Right renal pelvis (tissue), 4 donors: ENCODE measurements around the gene PARD3. TPM values are rescaled to one million over a fixed set of nuclear protein-coding genes. Genes with fewer than 3 reads are reported as not detected.

Experiments used
- DNase-seq, 4 donors: peaks; one replicate each; pipeline ENCODE4 v3.0.0-alpha.2; 2013; ENCODE audit warnings: low read depth in 4 of 4, low spot score in 3 of 4, missing footprints in 1 of 4
- polyA plus RNA-seq, 4 donors: library from polyadenylated mRNA; unstranded; fragments of 120-200 nt; gene quantifications; one replicate each; pipeline ENCODE4 v1.2.1, GENCODE V29; 2013; ENCODE audit not compliant: insufficient read length in 4 of 4

PARD3 gene
- polyA plus RNA-seq, 4 donors, result 62.1 to 76.2 (median 71.3) TPM

DNA sequence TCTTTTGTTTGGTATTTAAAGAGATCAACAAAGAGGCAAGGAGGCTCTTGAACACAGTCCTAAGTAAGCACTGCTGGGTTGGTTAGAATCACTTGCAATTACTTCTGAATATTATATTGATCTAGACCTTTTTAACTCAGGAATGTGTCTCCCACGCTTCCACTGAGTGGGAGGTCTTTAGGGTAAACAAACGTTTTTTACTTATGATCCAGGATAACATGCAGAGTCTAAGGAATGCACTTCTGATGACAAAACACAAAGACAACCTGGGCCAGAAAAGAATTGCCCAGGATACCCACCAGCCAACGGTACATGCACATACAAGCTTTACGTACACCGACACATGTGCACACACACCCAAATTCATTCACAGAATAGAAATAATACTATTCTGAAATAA, 626.9 kb downstream of the PARD3 start:
- no peak for DNase-seq

DNA sequence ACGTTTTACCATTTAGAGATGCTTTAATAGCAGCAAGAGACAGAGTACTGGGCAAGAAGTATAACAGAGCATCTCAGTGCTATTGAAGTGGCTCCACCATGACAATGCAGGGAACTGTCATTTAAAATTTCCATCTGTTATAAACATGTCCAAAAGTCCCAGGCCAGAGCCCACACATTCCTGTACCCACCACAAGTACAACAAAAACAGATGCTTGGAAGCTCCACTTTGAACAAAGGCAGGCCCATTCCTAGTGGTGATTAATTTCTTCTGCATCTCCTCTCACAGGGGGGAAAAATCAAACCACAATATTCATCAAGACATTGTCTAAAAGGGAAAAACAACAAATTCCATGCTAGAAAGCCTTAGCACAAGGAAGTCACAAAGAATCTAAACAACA, 627.9 kb downstream of the PARD3 start:
- DNase-seq, result no peak

DNA sequence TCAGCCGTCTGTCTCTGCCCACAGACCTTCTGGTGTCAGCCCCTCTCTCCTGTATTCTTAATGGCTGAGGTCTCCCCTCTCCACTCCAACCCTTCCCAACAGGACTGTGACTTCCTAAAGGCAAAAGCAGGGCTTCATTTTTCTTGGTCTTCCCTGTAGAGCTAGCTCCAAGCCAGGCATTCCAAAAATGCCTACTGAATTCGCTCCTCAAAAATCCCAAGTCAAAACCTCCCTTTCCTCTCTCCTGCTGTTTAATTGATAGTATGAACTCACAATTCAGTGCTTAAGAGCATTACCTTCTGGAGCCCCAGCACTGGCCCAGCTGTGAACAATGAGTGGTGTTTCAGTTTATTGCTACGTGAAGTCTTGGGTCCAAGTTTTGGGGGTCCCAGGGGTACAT, 628.4 kb downstream of the PARD3 start:
- DNase-seq, result no peak

DNA sequence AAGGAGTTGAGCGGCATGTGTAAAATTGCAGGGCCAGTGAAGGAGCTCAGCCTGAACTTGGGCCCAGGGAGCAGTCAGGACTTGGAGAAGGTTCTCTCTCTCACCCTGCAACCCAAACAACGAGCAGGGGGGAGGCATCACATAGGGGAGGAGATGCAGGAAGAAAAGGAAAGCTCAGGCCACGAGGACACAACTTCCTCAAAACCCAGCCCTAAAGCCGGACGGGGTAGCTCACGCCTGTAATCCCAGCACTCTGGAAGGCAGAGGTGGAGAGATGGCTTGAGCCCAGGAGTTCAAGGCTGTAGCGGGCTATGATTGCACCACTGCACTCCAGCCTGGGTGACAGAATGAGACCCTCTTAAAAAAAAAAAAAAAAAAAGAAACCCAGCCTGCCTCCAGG, 629.1 kb downstream of the PARD3 start:
- no peak for DNase-seq

DNA sequence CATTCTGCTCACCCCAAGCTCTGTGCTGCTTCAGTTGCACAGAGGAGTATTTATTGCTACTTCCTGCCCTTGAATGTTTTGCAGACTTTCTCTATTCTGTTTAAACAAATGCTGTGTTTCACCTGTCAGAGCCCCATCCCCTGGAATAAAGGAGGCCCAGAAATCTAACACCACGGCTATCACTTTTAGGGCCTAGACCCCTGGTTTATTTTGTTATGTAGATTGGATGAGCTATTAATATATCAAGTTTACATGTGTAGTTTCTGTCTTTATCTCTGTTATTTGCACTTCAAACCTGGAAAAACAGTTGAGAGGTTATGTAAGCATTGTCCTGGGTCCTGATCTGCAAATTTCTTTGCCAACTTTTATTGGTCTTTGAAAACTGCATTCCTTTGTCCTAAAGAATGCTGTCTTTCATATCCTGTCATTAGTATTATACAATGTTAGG, 630.1 kb downstream of the PARD3 start:
- DNase-seq, result no peak

DNA sequence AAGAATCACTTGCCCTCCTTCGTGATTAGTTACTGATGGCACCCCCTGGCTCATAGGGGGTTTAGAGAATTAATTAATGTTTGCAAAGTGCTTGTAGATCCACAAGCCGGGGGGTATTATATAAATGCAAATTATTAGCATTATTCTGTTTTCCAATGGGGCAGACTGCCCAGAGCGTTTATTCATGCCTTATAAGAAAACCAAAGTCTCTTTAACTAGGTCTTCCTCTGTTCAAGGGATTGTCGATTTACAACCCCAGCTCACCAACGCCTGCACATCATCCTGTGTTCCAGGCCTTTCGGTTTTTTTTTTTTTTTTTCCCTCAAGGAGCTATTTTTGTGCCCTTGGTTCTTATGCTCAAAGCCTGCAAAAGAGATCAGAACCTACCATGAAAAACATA, 630.7 kb downstream of the PARD3 start:
- DNase-seq, result no peak

DNA sequence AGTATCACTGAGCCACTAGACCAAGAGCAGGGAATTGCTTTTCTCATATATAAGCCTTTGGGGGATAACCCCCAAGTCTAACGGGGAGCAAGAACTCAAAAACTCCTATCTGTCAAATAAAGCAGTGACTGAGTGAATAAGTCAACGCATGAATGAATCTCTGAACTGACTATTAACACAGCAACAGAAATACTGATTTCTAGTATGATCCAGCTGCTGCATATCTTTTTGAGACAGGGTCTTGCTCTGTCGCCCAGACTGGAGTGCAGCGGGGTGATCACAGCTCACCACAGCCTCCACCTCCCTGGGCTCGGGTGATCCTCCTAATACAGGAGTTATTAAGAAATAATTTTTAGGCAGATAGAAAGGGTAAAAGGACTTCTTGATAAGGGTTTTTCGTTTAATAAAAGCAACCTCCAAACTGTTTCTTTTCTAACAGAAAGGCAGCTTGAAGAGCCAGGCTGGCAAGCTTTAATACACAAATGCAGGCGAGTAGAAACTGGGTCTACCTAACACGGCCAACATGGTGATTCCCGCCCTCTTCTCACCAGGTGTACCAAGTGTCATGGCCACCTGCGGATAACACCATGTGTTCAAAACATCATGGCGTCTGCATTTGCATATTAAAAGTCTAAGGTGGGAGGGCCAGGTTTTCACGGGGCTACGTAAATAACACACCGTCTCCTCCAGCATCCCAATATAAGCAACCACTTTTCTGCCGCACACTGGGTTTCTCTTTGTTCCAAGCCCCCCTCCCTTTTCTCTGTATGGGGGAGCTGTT, 631.9 kb downstream of the PARD3 start:
- no peak for DNase-seq

DNA sequence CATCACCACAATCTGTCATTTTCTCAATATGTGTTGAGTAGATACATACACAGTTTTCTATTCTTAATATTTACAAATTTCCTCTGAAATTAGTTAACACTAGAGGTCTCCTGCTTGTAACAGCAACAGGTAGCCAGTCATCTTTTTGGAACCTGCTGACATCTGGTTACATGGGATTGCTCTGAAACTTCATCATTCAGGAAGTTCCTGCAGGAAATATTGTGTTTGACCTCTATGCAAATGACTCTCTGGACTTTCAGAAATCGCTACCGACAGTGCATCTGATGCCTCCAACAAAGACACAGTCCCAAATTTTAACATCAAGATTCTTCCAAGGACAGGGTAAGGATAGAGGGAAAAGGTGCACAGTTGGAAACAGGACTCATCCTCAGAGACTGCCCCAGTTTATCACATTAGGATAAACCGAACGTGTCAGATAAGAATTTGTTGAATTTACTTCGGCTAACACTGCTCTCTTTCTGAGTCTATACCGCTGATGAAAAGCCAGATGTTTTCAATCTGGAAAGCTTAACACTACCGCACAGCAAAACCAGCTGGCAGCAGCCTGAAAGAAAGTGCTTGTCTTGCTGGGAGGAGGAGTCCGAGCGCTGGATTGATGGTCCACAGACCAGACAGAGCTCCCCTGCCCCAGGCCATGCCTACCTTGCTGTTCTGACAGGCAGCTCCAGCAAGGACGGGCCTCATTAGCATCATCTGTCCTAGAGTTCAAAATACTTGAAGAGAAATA, 633.4 kb downstream of the PARD3 start:
- peak in 3 of 4 donors; percentile 57 to 67 (median 61) for DNase-seq

DNA sequence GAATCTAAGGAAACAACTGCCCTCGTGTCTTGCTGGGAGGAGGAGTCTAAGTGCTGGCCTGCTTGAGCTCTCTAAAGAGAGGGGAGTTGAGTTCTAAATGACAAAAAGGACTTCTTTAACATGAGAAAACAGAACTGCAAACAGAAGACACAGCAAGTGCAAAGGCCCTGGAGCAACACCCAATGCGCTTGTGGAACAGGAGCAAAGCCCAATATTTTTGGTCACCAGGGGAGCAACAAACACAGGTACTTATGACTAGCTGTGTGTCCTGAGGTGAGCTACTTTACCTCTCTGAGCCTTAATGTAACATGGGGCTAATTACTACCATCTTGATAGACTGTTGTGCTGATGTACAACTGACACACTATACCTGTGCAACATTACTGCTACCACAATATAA, 634.3 kb downstream of the PARD3 start:
- no peak for DNase-seq

DNA sequence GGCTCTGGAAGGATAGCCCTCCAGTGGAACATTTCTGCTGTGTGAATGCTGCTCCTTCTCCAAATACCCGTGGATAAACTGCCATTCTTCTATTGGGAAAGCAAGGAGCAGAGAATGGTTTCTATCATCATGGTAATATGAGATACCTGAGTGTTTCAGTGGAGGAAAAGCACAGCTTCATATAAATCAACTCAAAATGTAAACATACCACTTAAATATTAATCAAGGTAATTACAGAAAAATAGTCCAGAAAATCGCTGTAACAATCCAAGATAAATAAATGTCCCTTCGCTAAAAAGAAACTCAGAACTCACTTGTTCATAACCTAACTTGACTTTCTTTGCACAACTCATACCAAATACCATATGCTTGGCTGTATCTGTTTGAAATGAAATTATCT, 635.8 kb downstream of the PARD3 start:
- DNase-seq, result no peak

DNA sequence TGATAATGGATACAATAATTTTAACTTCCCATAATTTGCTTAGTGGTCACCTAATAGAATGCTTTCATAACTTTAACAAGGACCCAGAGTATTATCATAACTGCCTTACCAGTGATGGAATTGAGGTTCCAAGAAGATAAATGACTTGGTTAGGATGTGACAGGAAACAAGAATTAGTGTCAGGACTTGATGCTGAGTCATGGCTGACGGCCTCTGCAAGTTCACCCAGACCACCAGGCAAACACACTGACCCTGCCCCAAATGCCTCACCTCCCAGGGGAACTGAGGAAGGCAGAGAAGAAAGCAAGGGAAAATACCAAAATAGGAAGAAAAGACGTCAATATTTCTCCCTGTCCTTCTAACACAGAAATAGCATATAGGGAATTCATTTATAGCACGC, 636.3 kb downstream of the PARD3 start:
- DNase-seq, result no peak

DNA sequence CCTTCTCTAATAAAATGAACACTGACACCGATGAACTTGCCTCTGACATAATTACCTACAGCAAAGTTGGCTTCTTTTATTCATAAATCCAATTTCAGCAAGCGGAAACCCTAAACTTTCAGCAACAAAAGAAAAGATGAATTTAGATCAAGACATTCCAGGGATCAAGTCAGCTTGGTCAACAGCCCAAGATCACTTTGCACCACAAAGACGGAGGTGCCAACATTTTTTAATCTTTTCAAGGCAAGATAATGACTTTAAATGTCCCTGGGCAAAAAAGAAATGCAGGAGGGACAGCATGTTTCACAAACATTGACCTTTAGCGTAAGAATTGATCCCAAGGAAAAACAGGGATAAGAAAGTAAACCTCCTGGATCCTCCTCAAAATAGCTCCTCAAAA, 636.9 kb downstream of the PARD3 start:
- no peak for DNase-seq

DNA sequence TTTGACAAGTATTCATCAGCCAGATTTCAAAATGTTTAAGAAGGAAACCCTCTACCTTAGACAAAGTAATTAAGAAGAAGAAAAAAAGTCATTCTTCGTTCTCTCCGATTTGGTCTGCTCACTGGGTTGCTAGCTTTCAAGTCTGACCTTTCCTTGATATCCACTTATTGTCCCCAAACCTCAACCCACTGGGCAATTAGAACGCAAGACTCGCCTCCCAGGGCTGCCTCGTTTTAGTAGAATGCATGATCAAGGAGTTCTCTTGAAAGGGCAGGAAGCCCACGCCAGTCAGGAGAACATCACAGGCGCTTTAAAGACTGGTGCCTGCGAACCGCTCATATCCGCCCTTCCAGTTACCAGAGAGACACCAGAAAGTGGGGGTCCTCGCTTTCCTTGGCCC, 637.7 kb downstream of the PARD3 start:
- no peak for DNase-seq

DNA sequence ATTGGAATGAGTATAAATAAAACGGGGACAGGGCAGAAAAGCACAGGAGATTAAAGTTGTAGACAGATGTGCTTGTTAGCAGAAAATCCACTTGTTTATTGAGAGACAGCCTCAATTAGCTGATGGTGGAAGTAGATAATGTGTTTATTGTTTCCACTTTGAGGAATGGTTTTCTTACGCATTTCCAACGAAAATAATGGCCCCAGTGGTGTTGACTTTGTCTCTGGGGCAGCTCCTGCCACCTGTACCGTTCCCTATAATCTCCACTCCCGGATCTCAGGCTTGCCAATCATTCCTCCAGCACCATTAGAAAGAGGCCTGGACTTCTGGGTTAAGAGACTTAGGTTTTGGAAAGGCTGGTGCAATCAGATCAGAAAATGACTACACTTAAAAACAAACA, 638.7 kb downstream of the PARD3 start:
- no peak for DNase-seq

DNA sequence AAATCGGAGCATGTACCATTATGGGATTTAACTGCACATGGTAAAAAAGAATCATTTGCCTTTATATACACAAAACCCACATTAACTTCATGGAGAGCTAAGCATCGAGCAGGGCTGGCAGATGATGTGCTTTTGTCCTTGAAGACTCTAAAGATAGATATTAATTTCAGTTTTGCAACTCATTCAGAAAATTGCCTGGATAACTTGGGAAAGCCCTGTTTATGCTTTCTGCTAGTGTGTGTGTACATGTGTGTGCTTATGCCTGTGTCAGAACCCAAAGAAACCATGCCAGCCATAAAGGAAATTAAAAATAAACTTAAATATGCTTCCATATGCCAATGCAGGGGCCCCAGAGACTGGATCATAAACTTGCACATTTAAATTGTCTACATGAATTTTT, 640.0 kb downstream of the PARD3 start:
- no peak for DNase-seq

DNA sequence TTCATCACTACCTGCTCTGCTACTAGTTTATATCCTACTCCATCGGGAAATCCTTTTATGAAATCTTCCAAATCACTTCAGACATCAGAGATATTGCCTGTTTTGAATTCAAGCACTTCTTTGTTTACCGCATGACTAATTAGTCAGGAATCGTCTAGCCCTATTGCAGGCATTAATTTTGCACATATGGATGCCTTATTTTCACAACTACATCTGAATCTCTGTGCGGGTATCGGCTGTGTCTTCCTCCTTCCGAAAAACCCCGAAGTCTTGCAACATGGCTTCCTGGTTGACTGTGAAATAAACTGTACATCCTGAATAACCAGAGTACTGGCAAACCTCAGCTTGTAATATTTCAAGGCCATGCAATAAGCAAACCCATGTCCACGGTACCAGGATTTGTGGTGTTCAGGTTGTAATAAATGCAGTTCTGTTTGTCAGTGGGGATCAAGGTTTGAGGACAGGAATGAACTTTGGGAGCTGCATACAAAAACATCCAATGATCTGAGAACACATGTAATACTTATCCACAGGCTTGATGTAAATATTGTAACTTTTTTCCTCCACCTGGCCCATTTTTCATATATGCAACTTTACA, 642.1 kb downstream of the PARD3 start:
- no peak for DNase-seq

DNA sequence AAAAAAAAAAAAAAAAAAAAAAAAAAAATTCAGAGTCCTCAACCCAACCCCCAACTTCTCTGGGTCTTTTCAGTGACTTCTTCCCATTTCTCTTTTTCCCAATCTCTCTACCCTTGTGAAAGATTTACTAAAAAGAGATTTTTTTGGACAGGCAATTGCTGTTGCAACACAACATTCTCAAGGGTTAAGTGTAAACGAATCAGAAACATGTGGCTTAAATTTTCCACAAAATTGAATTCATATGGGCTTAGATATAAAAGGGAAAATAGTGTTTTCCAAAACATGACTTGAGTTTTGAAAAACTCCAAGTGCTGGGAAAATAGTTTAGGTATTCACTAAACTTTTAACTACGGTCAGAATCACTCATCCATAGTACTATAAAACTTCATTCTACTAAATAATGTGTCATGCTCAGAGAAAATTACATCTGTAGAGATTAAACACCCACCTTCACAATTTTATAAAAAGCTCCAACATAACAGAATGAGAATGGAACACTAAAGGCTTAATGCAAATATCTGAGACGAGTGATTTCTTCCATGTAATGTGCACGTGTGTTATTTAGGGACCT, 643.1 kb downstream of the PARD3 start:
- no peak for DNase-seq

DNA sequence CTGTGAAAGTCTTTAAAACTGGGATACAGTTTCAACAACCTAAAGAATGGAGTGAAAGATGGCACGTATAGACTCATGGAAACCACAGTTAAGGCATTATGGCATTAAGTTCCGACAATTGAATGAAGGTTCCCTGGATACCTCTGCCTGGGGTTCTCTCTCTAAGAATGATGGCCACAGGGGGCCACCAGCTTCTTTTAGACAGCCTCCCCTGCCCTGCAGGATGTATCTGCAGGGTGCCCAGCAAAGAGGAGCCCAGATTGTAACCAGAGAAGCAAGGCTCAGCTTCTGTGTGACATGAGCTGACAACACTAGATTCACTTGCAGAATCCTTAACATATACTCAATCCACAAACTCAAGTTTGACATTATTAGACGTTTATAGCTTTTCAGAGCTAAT, 645.4 kb downstream of the PARD3 start:
- no peak for DNase-seq

DNA sequence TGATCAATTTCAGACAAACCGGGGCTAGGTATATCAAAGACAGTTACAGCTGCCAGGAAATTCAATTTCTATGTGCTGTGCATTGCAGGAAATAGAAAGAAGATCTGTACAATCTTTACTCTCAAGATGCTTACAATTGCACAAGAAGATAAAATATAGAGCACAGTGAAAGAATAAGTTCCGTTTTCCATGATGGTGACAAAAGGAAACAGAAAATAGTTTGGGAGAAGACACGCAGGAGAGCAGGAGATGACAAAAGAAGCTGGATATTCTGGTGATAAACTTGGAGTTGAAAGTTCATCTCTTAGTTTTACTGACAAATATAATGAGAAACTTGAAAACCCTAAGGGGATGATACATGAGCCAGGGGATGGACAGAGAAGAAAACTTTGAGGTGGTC, 646.0 kb downstream of the PARD3 start:
- DNase-seq, result no peak

DNA sequence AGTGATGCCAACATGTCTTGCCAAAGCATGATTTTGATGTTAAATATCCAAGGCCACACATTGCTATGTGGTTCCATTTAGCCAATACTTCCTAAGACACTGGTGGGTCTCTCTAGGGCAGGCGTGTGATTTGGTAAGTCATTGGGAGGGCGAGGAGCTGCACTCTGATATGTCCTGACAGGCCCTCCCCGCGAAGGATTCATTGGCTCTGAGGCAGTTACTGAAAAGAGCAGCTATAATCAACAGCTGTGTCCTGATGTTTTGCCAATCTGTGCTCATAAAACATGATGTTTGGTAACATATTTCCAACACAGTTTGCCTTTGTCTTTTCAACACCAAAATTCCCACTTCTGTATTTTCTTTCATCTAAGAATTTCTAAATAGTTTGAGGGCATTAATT, 646.7 kb downstream of the PARD3 start:
- no peak for DNase-seq

DNA sequence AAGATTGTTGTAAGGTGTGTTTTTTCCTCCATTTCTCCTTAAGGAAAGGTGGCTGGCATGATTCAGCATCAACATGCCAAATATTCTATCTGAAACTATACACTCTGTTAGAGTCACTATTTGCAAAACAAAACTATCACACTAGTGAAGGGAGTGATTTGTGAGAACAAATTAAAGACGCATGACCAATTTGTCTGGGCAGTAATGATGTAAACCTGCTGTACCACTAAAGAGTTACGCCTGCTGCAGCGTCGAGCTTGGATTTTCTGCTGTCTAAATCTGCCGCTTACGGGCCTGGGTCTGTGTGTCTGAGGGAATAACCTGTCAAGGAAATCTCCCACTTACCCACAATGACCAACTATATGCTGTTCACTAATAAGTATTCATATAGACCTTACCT, 648.3 kb downstream of the PARD3 start:
- no peak for DNase-seq
